Cardiac fibroblast (primary cell): ENCODE measurements around the gene LRRC63.
"Not testable (repeated sequence)": the region's sequence is repeated elsewhere in the genome, so short reads cannot be mapped to it uniquely, and the experiment has no call there.

Source experiments
- DNase-seq, 2 donors: peaks; one replicate each; pipeline versions ENCODE4 v3.0.0 to v3.0.0-alpha.2; 2010; ENCODE audit warnings: low read depth in 2 of 2
- H3K4me3 ChIP-seq, 2 donors: replicated peaks in 1 of 2; 1 replicate in 1 of 2; 2 replicates in 1 of 2; pipeline ENCODE4 v1.5.1; 2011; ENCODE audit warnings: low read depth in 2 of 2, low read length in 2 of 2, mild to moderate bottlenecking in 2 of 2, moderate library complexity in 1 of 2
- TF ChIP-seq, protein P1 (sequence below): IDR thresholded peaks from one replicate; pipeline ENCODE4 v1.5.1; 2011; ENCODE audit warnings: low read depth, mild to moderate bottlenecking, low read length, inconsistent platforms

The LRRC63 gene

DNA sequence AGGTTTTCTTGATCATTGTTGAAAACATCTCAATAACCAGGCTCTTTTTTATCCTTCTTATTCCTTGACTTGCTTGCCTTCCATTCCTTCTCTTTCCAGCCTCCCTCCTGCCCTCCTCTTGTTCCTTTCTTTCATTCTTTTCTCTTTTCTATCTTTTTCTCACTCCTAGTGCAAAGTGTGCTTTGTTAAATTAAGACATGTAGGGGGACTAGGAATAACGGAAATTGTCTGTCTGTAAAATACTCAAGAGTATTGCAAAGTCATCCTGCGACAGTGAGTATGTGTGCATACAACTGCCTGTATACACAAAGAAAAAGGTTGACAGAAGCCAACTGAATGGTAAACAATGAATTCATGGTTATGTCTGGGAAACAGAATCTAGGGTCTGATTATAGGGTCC, 70.1 kb downstream of the LRRC63 start:
- H3K4me3 ChIP-seq: no peak overlapping the region
- no peak for DNase-seq
- TF ChIP-seq, protein P1, sequence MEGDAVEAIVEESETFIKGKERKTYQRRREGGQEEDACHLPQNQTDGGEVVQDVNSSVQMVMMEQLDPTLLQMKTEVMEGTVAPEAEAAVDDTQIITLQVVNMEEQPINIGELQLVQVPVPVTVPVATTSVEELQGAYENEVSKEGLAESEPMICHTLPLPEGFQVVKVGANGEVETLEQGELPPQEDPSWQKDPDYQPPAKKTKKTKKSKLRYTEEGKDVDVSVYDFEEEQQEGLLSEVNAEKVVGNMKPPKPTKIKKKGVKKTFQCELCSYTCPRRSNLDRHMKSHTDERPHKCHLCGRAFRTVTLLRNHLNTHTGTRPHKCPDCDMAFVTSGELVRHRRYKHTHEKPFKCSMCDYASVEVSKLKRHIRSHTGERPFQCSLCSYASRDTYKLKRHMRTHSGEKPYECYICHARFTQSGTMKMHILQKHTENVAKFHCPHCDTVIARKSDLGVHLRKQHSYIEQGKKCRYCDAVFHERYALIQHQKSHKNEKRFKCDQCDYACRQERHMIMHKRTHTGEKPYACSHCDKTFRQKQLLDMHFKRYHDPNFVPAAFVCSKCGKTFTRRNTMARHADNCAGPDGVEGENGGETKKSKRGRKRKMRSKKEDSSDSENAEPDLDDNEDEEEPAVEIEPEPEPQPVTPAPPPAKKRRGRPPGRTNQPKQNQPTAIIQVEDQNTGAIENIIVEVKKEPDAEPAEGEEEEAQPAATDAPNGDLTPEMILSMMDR: no peak

DNA sequence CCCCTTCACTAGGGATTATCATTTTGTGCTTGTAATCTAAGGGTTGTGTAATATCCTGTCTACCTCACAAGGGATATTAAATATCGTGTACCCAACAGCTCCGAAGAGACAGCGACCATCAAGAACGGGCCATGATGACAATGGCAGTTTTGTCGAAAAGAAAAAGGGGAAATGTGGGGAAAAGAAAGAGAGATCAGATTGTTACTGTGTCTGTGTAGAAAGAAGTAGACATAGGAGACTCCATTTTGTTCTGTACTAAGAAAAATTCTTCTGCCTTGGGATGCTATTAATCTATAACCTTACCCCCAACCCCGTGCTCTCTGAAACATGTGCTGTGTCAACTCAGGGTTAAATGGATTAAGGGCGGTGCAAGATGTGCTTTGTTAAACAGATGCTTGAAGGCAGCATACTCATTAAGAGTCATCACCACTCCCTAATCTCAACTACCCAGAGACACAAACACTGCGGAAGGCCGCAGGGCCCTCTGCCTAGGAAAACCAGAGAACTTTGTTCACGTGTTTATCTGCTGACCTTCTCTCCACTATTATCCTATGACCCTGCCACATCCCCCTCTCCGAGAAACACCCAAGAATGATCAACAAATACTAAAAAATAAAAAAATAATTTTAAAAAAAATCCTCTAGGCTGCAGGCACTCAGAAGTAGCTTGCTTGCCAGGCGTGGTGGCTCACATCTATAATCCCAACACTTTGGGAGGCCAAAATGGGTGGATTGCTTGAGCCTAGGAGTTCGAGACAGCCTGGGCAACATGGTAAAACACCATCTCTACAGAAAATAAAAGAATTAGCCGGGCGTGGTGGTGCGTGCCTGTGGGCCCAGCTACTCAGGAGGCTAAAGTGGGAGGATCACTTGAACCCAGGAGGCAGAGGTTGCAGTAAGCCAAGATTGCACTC, 72.4 kb downstream of the LRRC63 start:
- H3K4me3 ChIP-seq, DNase-seq: not testable (repeated sequence)

DNA sequence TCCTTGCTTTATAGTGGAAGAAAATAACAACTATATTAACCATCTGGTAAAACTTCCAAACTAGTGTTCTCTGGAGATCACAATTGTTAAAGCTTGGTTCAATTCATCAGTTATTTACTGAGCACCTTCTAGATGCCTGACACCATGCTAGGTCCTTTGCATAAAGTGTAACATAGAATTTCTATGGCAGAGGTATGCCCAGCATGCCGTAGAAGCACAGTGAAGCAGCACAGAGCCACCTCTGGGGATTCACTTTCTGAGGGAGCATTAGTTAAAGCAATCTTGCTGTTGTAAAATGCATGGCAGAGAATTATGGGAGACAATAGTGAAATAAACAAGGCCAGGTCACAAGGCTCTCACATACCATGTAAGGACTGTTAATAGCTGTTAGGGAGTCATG, 75.2 kb downstream of the LRRC63 start:
- no peak for DNase-seq
- no peak overlapping the region for H3K4me3 ChIP-seq
- TF ChIP-seq, protein P1: no peak

DNA sequence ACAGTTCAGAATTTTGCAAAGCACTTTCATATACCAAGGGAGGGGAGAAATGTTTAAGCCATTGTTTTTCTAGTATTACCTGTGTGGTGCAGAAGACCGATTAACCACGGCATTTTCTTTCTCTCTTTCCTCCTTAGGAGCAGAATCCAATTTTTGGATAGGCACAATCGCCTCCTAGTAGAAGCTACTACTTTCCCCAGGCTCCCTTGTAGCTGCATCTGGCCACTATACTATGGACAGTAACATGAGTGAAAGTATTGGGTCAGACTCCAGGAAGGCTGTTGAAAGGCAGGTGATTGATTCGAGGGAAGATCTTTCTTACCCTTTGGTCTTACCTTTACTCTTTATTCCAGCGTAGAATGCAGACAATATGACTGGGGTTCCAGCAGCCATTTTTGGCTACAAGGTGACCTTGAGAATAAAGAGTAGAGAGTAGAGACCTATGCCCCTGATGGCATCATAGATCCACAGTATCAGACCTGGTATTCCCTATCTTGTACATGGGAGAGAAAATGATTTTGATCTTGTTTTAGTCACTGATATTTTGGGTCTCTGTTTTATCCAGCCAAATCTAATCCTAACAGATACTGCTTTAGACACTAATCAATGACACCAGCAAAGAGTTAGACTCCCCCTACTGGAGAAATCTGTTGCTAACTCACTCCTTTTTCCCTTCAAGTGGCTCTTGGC, 77.0 kb downstream of the LRRC63 start:
- TF ChIP-seq, protein P1: peak; percentile 87
- DNase-seq: peak; percentile 59 to 64
- no peak overlapping the region for H3K4me3 ChIP-seq

DNA sequence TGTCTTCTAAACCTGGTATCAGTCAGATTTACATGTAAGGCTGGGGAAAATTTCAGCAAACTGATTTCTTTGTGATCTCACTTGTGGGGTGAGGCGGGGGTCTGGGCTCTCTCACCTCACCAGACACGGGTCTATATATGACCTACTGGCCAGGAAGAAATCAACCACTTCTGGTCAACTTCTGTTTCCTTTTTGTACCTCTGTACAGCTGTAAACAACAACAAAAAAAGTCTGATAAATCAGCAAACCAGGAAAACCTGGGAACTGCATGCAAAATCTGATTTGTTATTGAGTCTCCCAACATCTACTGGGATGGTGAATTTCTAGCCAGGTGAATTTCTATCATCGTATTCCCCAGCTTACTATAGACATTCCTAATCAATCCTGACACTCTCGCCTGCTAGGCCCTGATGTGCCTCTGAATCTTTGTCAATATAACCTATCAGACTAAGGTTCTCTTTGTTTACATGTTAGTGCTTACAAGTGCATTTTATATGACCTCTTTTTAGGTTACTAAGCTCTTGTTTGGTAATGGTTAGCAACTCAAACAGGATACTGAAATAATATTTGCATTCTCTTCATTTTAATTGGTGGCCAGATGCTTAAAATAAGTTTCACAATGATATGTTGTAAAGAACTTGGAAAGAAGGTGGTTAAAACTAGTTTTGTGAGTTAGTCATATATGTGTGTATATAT, 77.7 kb downstream of the LRRC63 start:
- no peak for DNase-seq
- TF ChIP-seq, protein P1: no peak
- H3K4me3 ChIP-seq: no peak overlapping the region

DNA sequence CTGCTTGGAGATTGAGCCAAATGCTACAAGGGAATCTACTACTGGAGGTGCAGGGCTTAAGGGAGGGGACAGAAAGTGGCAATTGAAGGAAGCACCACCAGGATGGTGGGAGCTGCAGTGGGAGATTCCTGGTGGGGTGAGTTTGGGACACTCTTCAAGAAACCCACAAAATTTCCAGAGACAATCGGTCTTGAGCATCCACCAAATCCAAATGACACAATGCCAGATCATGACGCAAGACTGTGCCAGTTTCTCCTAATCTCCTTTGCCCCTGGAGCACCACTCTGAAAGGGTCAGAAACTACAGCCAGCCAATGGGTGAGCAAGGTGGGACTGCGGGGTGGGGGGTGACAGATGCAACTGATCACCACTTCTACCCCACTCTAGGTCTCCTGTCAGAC, 78.7 kb downstream of the LRRC63 start:
- TF ChIP-seq, protein P1: no peak

DNA sequence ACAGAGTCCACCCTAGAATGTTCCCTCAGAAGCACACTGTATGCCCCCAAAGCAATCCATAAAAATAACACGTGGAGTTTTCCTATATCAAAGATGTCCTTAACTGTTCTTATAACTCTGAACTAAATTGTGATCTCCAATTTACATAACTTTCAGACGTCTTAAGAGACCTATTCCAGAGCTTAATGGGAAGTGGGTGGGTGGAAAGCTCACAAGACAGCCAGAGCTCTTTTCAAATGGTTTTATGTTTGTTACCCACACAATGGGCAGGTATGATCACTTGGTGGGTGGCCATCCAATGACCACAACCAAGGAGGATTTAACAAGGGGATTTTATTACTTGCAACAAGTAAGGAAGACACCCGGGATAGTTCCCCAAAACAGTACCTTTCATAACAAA, 81.7 kb downstream of the LRRC63 start:
- TF ChIP-seq, protein P1: no peak
- no peak for DNase-seq
- no peak overlapping the region for H3K4me3 ChIP-seq

More for the DNA sequence above, 78.7 kb downstream of the LRRC63 start:
- no peak overlapping the region for H3K4me3 ChIP-seq
- DNase-seq: no peak
